CMK (cell line): ENCODE results near the gene MAP3K9.

Source experiments
- DNase-seq: peaks from one replicate; pipeline ENCODE4 v3.0.0-alpha.2; 2010; ENCODE audit warnings: low read depth

Gene MAP3K9

DNA sequence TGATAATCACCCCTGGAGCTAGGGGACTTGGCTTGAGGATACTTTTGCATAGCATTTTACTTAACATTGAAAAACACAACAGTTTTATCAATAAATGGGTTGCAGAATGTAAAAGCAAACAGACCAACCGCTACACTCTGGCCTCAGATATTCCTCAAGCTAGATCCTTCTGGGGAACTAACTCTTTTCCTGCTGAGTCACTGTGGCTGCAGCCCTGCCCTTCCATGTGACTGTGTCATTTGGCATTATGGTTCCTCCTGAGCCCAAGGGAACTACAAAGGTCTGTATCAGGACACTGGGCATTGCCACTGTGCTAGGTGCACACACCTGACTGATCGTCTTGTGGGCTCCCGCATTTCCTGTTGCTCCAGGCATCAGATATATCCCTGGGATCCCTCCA is 111.0 kb downstream of the MAP3K9 start:
- peak; percentile 46 for DNase-seq

DNA sequence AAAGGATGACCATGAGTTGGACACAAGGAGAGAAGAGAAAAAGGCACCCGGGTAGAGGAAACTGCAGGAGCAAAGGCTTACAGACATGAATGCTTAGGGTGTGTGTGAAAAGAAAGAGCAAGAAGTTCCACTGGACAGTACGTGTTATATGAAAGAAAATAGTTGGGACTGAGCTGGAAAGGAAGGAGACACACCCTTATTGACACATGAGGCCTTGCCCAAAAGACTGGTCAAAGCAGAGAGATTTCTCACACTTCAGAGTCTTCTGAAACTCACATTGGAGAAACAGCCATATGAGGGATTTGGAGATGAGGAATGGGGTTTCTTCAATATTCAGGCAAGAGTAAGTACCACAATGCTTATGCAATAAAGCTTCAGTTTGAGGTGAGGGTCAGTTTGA is 111.6 kb downstream of the MAP3K9 start:
- DNase-seq, result no peak

DNA sequence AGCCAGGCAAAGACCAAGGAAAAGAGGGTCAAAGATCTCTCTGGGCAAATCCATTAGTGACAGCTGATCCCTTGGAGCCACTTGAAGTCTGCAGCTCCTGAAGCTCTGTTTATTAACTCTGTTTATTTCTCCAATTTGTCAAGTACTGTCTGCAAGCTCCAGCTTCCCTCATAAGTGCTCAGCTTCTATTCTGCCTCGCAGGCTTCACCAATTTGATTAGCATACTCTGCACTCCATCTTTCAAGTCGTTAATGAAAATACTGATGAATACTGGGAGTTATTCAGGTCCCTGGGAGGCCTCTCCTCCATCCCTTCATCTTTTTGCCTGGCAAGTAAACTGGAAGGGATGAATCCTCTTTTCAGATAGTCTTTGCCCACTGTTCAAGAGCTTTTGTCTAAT is 113.3 kb downstream of the MAP3K9 start:
- DNase-seq, result no peak

DNA sequence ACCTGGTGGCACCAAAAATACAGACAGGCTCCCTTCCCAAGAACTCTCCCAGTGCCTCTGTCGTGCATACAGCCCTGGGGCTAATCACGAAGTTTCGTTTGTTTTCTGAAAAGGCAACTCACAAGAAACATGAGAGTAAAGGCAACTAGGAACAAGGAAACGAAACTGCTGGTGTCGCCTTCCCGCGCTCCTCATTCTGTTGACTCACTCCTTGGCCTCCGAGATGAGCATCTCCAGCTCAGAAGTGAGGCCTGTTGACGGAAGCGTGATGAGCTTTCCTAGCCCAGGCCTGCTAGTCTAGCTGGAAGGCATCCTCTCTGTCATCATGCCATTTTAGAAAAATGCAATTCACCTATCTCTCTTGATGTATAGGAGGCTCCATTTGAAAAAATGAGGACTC is 117.1 kb downstream of the MAP3K9 start:
- no peak for DNase-seq

DNA sequence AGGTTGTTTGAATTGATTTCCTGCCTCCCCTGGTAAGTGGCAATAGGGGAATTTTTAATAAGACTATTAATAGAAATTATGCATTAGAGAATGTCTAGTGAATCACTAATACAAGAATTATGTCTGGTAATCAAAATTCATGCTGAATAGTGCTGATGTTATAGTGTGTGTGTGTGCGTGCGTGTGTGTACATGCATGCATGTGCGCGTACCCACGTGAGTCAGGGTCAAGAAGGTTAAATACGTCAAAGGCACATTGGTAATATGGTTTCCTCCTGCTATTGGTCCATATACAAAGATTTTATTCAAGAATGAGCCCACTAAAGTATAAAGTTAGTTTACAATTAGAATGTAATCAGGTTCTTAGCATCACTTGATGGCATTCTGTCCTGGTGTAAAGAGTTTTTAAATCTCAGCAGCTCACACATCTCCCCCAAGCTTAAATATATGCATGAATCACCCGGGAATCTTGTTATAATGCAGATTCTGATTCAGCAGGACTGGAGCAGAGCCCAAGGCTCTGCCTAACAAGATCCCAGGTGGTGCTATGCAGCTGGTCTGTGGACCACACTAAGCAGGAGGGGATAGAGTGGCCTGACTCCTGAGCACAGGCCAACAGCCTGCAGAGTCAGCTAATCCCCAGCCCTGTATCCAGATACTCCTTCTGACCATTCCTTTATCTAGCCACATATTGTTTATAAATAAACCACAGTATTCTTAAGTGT is 123.7 kb downstream of the MAP3K9 start:
- DNase-seq, result no peak

DNA sequence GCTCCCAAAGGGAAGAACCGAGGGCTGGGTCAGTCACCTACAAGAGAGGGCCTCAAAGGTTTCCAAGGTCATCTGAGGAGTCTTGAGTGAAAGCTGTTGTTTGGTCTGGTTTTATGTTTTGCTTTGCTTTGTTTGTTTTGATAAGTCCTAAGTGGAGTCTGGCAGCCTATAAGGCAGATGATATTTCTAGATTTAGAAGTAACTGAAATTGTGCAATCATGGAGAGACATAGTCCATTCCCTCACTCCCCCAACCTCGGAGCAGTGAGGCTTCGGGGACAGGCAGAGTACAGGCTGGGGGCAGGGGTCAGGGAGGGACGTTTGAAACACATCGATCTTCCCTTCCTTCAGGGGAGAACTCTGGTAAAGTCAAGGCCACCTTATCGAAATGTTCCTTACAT is 125.3 kb downstream of the MAP3K9 start:
- no peak for DNase-seq

DNA sequence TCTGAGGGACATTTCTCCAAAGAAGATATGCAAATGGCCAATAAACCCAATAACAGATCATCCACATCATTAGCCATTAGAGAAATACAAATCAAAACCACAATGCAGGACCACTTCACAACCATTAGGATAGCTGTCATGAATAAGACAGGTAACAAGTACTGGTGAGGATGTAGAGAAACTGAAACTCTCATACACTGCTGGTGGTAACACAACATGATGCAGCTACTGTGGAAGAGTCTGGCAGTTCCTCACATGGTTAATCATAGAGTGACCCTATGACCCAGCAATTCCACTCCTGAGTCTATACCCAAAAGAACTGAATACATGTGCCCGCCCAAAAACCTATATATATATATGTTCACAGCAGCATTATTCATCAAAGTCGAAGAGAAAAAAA is 128.6 kb downstream of the MAP3K9 start:
- DNase-seq, result no peak

DNA sequence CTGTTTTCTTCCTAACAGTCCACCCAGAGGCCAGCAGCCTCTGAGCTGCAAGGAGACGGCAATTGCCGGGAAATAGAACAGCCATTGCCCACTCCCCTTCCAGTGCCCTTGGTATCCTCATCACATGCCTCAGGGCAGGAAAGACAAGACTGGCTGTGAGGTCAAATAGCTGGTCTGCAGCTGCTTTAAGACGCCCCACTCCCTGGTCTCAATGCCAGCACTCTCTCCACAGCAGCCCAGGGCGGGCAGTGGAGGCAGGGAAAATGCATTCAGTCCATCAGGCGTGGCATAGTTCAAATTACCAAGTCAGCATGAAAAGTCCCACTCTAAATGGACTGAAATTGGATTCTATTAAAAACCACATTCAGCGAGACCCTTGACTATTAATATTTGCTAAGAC is 132.0 kb downstream of the MAP3K9 start:
- DNase-seq, result no peak
